GM12878 (cell line): ENCODE data around the gene SYNDIG1. TPM values are rescaled to one million over a fixed set of nuclear protein-coding genes. Genes with fewer than 3 reads are reported as not detected.
"Not testable (repeated sequence)": the region's sequence is repeated elsewhere in the genome, so short reads cannot be mapped to it uniquely, and the experiment has no call there.

Experiments used
- ATAC-seq: fragments of 200-7000 bp; cut with Tn5 transposase; 3 replicates; pipeline ENCODE4 v1.9.1; 2020; ENCODE audit warnings: mild to moderate bottlenecking, moderate library complexity
- BruUV-seq: library from RNA; stranded (reverse); fragments of 400-500 nt; replicated peaks from 2 replicates; lab custom pipeline; 2021; lab: Mats Ljungman, UMichigan
- CTCF ChIA-PET: fragments of 300-600 bp; sonication (Branson Sonifier 250); formaldehyde crosslinking; extraction: SDS; loops from one replicate; lab custom pipeline; 2021; ENCODE audit warnings: inconsistent platforms; lab: Yijun Ruan, JAX
- POLR2A ChIA-PET: fragments of 350-600 bp; formaldehyde crosslinking; extraction: SDS; loops from one replicate; lab custom pipeline; 2021; ENCODE audit warnings: inconsistent platforms; lab: Charles Lee
- RAD21 ChIA-PET: fragments of 300-600 bp; sonication (Branson Sonifier 250); formaldehyde crosslinking; loops from one replicate; lab custom pipeline; 2023; ENCODE audit warnings: antibody characterized with exemption; ENCODE audit not compliant: unreplicated experiment; lab: Charles Lee
- SMC1A ChIA-PET: fragments of 300-600 bp; sonication (Branson Sonifier 250); formaldehyde crosslinking; loops from one replicate; lab custom pipeline; 2023; ENCODE audit not compliant: unreplicated experiment, uncharacterized antibody; lab: Charles Lee
- DNase-seq: peaks from one replicate; pipeline ENCODE4 v3.0.0-alpha.2; 2011; ENCODE audit warnings: low read depth, low spot score
- FAIRE-seq: peaks from 3 replicates; lab custom pipeline; 2011; peaks lifted over from hg19 to GRCh38; lab: Jason Lieb, UNC
- H2AFZ ChIP-seq: 2 replicates; pipeline ENCODE4 v1.6.0; 2011; ENCODE audit warnings: low read depth, low read length, control low read depth; ENCODE audit not compliant: control insufficient read depth
- H3K27ac ChIP-seq: 2 replicates; pipeline ENCODE4 v1.5.1; 2011; ENCODE audit warnings: control low read depth; ENCODE audit not compliant: control insufficient read depth, insufficient read depth
- H3K27me3 ChIP-seq, 2 experiments: replicated peaks in 1 of 2; 2 replicates each; pipeline versions ENCODE4 v1.6.0 to v1.6.1; 2011; ENCODE audit warnings: low read length in 1 of 2; ENCODE audit not compliant: control insufficient read depth in 2 of 2, insufficient read depth in 2 of 2
- H3K36me3 ChIP-seq, 2 experiments: 2 replicates each; pipeline ENCODE4 v1.5.1; 2011; ENCODE audit warnings: low read length in 1 of 2; ENCODE audit not compliant: control insufficient read depth in 2 of 2, insufficient read depth in 2 of 2
- H3K4me1 ChIP-seq: 2 replicates; pipeline ENCODE4 v1.6.1; 2011; ENCODE audit warnings: mild to moderate bottlenecking, low read length, moderate library complexity, mixed read lengths; ENCODE audit not compliant: control insufficient read depth, insufficient read depth
- H3K4me2 ChIP-seq: 2 replicates; pipeline ENCODE4 v1.6.0; 2011; ENCODE audit warnings: control low read depth; ENCODE audit not compliant: control insufficient read depth, insufficient read depth
- H3K4me3 ChIP-seq: fragments of 200-600 bp; sonication (generic); 2 replicates; pipeline ENCODE4 v1.5.1; 2016
- H3K79me2 ChIP-seq: 2 replicates; pipeline ENCODE4 v1.6.0; 2011; ENCODE audit warnings: low read length; ENCODE audit not compliant: control insufficient read depth, insufficient read depth
- H3K9ac ChIP-seq: 2 replicates; pipeline ENCODE4 v1.8.0; 2011; ENCODE audit warnings: low read length, control low read depth, mixed read lengths; ENCODE audit not compliant: control insufficient read depth, insufficient read depth
- H3K9me3 ChIP-seq: replicated peaks from 3 replicates; pipeline ENCODE4 v1.5.1; 2011; ENCODE audit warnings: mild to moderate bottlenecking, low read length; ENCODE audit not compliant: control insufficient read depth, insufficient read depth
- H4K20me1 ChIP-seq: 2 replicates; pipeline ENCODE4 v1.6.0; 2011; ENCODE audit not compliant: control insufficient read depth, insufficient read depth
- BCL11A ChIP-seq: IDR thresholded peaks from 2 replicates; pipeline ENCODE4 v1.6.1; 2011; ENCODE audit warnings: low read depth, low read length
- RAD51 ChIP-seq: fragments of 450-650 bp; IDR thresholded peaks from 2 replicates; pipeline ENCODE4 v1.6.1; 2016; ENCODE audit warnings: moderate library complexity, mild to moderate bottlenecking, inconsistent platforms
- RFX5 ChIP-seq: IDR thresholded peaks from 2 replicates; pipeline ENCODE4 v1.6.1; 2011; ENCODE audit warnings: low read depth, low read length, improper control_type of control experiment
- ZBTB33 ChIP-seq: fragments of 450-650 bp; IDR thresholded peaks from 2 replicates; pipeline ENCODE4 v1.6.1; 2017; ENCODE audit warnings: mild to moderate bottlenecking
- whole genome bisulfite sequencing: methylation state at CpG from one replicate; pipeline ENCODE4 v1.1.6; 2016; ENCODE audit warnings: low lambda C conversion rate; ENCODE audit not compliant: insufficient replicate concordance, insufficient coverage; ENCODE audit errors: missing lambda C conversion rate; 5-methylcytosine and 5-hydroxymethylcytosine counted together
- in situ Hi-C: fragments of 300-500 bp; cut with MboI; formaldehyde crosslinking; loops from 9 replicates; pipeline ENCODE4 v1.14.3; 2018; ENCODE audit warnings: mixed read lengths
- intact Hi-C: fragments of 100-400 bp; cut with micrococcal nuclease; formaldehyde crosslinking; loops from one replicate; pipeline ENCODE4 v1.14.2; 2022; ENCODE audit not compliant: unreplicated experiment
- polyA plus RNA-seq, 11 experiments: library from polyadenylated mRNA; depleted of rRNA in 4 of 11; unstranded in 6 of 11; stranded (reverse) in 5 of 11; fragments of >200 nt; fragmentation: Nextera tagmentation in 4 of 11; fragmentation: Illumina TruSeq in 1 of 11; extraction: Ambion mirVana in 4 of 11; extraction: Trizol in 1 of 11; gene quantifications; 1 replicate in 1 of 11; 2 replicates in 10 of 11; pipeline versions ENCODE4 v1.2.1 to v1.2.3, GENCODE V29; 2011 to 2016; ENCODE audit warnings: inconsistent platforms in 2 of 11, missing spikeins in 2 of 11, low read depth in 1 of 11
- total RNA-seq, 4 experiments: library from RNA; depleted of rRNA in 3 of 4; stranded (reverse); fragments of >200 nt in 3 of 4; fragmentation: Illumina TruSeq in 1 of 4; extraction: Trizol in 1 of 4; gene quantifications; 2 replicates each; pipeline versions ENCODE4 v1.2.1 to v1.2.3, GENCODE V29; 2013 to 2021

Gene SYNDIG1
- total and polyA plus RNA-seq, 10 of the 15 experiments (the other 5 are each of a cell fraction or from before 2014, with no cell fraction given), result not detected

GRCh38 chr20:24507182-24507853 is 37.9 kb downstream of the SYNDIG1 start (continued):
- TF ChIP-seq RFX5 (no peak), RAD51 (no peak), BCL11A (no peak), ZBTB33 (no peak)

- H2AFZ ChIP-seq, CTCF ChIA-PET, H3K27ac ChIP-seq, ATAC-seq, H4K20me1 ChIP-seq, SMC1A ChIA-PET, H3K4me1 ChIP-seq, H3K4me2 ChIP-seq, H3K9ac ChIP-seq, FAIRE-seq, H3K4me3 ChIP-seq, RAD21 ChIA-PET, H3K79me2 ChIP-seq, POLR2A ChIA-PET, intact Hi-C loops, H3K27me3 ChIP-seq, H3K9me3 ChIP-seq, DNase-seq, BruUV-seq, in situ Hi-C loops, H3K36me3 ChIP-seq: not testable (repeated sequence)
- WGBS, result 23% methylated on average over 11 of the region's 11 CpGs
These were observed 43.0 kb downstream of the SYNDIG1 start for GRCh38 chr20:24512441-24512840.
